ENCODE data around the gene HARBI1. TPM values are rescaled to one million over a fixed set of nuclear protein-coding genes. Genes with fewer than 3 reads are reported as not detected.

The HARBI1 gene
- polyA plus RNA-seq, 1 donor from 2014 or later = 9.5 TPM

DNA sequence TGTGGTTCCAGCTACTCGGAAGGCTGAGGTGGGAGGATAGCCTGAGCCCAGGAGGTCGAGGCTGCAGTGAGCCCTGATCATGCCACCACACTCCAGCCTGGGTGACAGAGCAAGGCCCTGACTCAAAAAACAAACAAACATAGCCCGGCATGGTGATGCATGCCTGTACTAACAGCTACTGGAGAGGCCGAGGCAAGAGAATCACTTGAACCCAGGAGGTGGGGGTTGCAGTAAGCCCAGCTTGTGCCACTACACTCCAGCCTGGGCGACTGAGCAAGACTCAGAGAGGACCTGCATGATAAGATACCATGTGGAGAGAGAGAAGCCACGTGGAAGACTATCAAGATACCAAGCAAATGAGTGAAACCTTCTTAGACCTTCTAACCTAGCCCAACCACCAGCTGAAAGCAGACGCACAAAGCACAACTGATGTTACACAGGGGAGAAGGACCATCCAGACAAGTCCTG, 59.3 kb downstream of the HARBI1 start:
- H3K27me3 ChIP-seq (ENCODE audit: insufficient read depth, low read depth, low read length) = no peaks in the 10 kb centered on the region
- TF ChIP-seq POLR2AphosphoS5 (IDR thresholded peaks at IDR 0.05) (no peak), EZH2 (IDR thresholded peaks at IDR 0.05; ENCODE audit: borderline replicate concordance, insufficient read depth, low read length, poor library complexity, severe bottlenecking) (no peak), RAD21 (conservative IDR thresholded peaks at IDR 0.05) (no peak), MXI1 (conservative IDR thresholded peaks at IDR 0.05; ENCODE audit: poor library complexity, severe bottlenecking) (no peak), EP300 (conservative IDR thresholded peaks at IDR 0.05; ENCODE audit: poor library complexity, severe bottlenecking) (no peak), SMC3 (conservative IDR thresholded peaks at IDR 0.05; ENCODE audit: poor library complexity) (no peak), TAF1 (IDR thresholded peaks at IDR 0.05; ENCODE audit: low read depth) (no peak)
- TF ChIP-seq, protein P1, sequence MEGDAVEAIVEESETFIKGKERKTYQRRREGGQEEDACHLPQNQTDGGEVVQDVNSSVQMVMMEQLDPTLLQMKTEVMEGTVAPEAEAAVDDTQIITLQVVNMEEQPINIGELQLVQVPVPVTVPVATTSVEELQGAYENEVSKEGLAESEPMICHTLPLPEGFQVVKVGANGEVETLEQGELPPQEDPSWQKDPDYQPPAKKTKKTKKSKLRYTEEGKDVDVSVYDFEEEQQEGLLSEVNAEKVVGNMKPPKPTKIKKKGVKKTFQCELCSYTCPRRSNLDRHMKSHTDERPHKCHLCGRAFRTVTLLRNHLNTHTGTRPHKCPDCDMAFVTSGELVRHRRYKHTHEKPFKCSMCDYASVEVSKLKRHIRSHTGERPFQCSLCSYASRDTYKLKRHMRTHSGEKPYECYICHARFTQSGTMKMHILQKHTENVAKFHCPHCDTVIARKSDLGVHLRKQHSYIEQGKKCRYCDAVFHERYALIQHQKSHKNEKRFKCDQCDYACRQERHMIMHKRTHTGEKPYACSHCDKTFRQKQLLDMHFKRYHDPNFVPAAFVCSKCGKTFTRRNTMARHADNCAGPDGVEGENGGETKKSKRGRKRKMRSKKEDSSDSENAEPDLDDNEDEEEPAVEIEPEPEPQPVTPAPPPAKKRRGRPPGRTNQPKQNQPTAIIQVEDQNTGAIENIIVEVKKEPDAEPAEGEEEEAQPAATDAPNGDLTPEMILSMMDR (IDR thresholded peaks at IDR 0.05; ENCODE audit: poor library complexity, severe bottlenecking) = no peak
- TF ChIP-seq, protein P2, sequence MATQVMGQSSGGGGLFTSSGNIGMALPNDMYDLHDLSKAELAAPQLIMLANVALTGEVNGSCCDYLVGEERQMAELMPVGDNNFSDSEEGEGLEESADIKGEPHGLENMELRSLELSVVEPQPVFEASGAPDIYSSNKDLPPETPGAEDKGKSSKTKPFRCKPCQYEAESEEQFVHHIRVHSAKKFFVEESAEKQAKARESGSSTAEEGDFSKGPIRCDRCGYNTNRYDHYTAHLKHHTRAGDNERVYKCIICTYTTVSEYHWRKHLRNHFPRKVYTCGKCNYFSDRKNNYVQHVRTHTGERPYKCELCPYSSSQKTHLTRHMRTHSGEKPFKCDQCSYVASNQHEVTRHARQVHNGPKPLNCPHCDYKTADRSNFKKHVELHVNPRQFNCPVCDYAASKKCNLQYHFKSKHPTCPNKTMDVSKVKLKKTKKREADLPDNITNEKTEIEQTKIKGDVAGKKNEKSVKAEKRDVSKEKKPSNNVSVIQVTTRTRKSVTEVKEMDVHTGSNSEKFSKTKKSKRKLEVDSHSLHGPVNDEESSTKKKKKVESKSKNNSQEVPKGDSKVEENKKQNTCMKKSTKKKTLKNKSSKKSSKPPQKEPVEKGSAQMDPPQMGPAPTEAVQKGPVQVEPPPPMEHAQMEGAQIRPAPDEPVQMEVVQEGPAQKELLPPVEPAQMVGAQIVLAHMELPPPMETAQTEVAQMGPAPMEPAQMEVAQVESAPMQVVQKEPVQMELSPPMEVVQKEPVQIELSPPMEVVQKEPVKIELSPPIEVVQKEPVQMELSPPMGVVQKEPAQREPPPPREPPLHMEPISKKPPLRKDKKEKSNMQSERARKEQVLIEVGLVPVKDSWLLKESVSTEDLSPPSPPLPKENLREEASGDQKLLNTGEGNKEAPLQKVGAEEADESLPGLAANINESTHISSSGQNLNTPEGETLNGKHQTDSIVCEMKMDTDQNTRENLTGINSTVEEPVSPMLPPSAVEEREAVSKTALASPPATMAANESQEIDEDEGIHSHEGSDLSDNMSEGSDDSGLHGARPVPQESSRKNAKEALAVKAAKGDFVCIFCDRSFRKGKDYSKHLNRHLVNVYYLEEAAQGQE (IDR thresholded peaks at IDR 0.05; ENCODE audit: borderline replicate concordance) = no peak
- H3K4me2 ChIP-seq (ENCODE audit: low read length) = no peak overlapping the region
- H3K9me3 ChIP-seq (ENCODE audit: low read length) = no peaks in the 10 kb centered on the region
- peaks cover 36% of the 10 kb centered on the region for H3K79me2 ChIP-seq (replicated peaks; ENCODE audit: insufficient read depth, low read length)
- H3K9me2 ChIP-seq (ENCODE audit: insufficient read depth, low read length) = no peaks in the 10 kb centered on the region
- H3K4me3 ChIP-seq (ENCODE audit: low read length) = no peak overlapping the region
- no peaks in the 10 kb centered on the region for H3F3A ChIP-seq (ENCODE audit: insufficient read depth, low read length, poor library complexity, severe bottlenecking)
- H3K9ac ChIP-seq (ENCODE audit: low read length) = no peak overlapping the region
- no peak overlapping the region for H2AFZ ChIP-seq (ENCODE audit: low read depth, low read length)
- H4K20me1 ChIP-seq (ENCODE audit: insufficient read depth) = no peaks in the 10 kb centered on the region
- H3K27ac ChIP-seq (ENCODE audit: low read length) = no peak overlapping the region
- H3K36me3 ChIP-seq (ENCODE audit: insufficient read depth, low read length) = no peaks in the 10 kb centered on the region

DNA sequence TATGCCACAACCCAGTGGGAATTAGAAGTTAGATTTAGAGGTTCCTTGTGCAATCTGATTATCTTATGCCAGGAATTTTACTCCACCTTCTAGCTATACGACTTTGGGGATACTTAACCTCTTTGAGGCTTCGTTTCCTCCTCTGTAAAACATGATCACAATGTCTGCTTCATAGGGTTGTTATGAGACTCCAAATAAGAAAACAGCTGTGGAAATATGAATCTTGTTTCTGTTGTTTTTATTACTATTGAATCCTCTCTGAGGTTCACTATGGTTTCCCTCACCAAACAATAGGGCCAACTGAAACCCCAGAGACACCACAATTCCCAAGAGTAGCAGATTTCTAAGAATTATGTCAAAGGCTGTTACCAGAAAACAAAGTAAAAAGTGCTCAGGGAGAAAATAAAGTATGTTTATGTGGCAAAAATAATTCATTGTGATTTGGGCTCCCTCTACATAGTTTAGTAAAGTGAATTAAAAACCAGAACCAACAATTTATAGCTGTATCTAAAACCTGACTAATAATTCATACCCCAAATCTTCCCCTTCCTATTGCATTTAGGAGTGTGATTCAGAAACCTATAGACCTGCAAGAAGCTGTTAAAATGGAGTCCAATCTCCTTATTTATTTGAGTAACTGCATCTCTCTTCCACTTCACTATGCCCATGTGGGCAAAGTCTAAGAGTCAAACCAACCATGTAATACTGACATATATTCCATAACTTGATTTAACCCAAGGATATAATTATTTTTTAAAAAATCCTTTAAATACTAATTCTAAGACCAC, 61.6 kb downstream of the HARBI1 start:
- no peak for TF ChIP-seq TAF1 (IDR thresholded peaks at IDR 0.05; ENCODE audit: low read depth)
- TF ChIP-seq, protein P2 (IDR thresholded peaks at IDR 0.05; ENCODE audit: borderline replicate concordance) = no peak
- TF ChIP-seq EP300 (conservative IDR thresholded peaks at IDR 0.05; ENCODE audit: poor library complexity, severe bottlenecking) = no peak
- TF ChIP-seq RAD21 (conservative IDR thresholded peaks at IDR 0.05) = no peak
- no peak for TF ChIP-seq MXI1 (conservative IDR thresholded peaks at IDR 0.05; ENCODE audit: poor library complexity, severe bottlenecking)
- TF ChIP-seq, protein P1 (IDR thresholded peaks at IDR 0.05; ENCODE audit: poor library complexity, severe bottlenecking) = no peak
- TF ChIP-seq EZH2 (IDR thresholded peaks at IDR 0.05; ENCODE audit: borderline replicate concordance, insufficient read depth, low read length, poor library complexity, severe bottlenecking) = no peak
- TF ChIP-seq POLR2AphosphoS5 (IDR thresholded peaks at IDR 0.05) = no peak
- no peak for TF ChIP-seq SMC3 (conservative IDR thresholded peaks at IDR 0.05; ENCODE audit: poor library complexity)
- Histone ChIP-seq H3K27me3 (ENCODE audit: insufficient read depth, low read depth, low read length) (no peaks in the 10 kb centered on the region), H3K9me3 (ENCODE audit: low read length) (no peaks in the 10 kb centered on the region), H3K4me2 (ENCODE audit: low read length) (no peak overlapping the region), H3K36me3 (ENCODE audit: insufficient read depth, low read length) (no peaks in the 10 kb centered on the region), H3K9me2 (ENCODE audit: insufficient read depth, low read length) (no peaks in the 10 kb centered on the region), H4K20me1 (ENCODE audit: insufficient read depth) (no peaks in the 10 kb centered on the region), H2AFZ (ENCODE audit: low read depth, low read length) (no peak overlapping the region), H3K4me3 (ENCODE audit: low read length) (no peak overlapping the region), H3K79me2 (replicated peaks; ENCODE audit: insufficient read depth, low read length) (peaks cover 23% of the 10 kb centered on the region), H3F3A (ENCODE audit: insufficient read depth, low read length, poor library complexity, severe bottlenecking) (no peaks in the 10 kb centered on the region), H3K9ac (ENCODE audit: low read length) (no peak overlapping the region), H3K27ac (ENCODE audit: low read length) (no peak overlapping the region)
